ENCODE results near the gene DDAH2.

Gene DDAH2

GRCh38 chr6:31680226-31681134, 48.6 kb downstream of the DDAH2 start, which contains the start of gene LY6G5C:
TSS of gene LY6G5C (minus strand) at chr6:31681067. CDS start at chr6:31680373, 694 bp downstream.
- TF ChIP-seq CTCF (IDR thresholded peaks at IDR 0.05; ENCODE audit: low read depth, low read length, missing control alignments): peak; percentile 77
- H3K4me3 ChIP-seq (ENCODE audit: low read depth, low read length): peak within 1 kb of the TSS; percentile 44
- DNase-seq (ENCODE audit: low read depth): peak; percentile 61

- TF ChIP-seq CTCF (IDR thresholded peaks at IDR 0.05; ENCODE audit: low read depth, low read length, missing control alignments): no peak
- no peak overlapping the region for H3K4me3 ChIP-seq (ENCODE audit: low read depth, low read length)
- DNase-seq (ENCODE audit: low read depth): no peak
Observed at GRCh38 chr6:31677955-31678354, 51.1 kb downstream of the DDAH2 start.
